D721Med (cell line): ENCODE results near the gene CAMK2B.

Experiments
- DNase-seq: peaks from one replicate; pipeline ENCODE4 v3.0.0; 2011; ENCODE audit warnings: low spot score; ENCODE audit not compliant: insufficient read length
- FAIRE-seq: peaks from 2 replicates; lab custom pipeline; 2011; peaks lifted over from hg19 to GRCh38; lab: Jason Lieb, UNC
- TF ChIP-seq, protein P1 (sequence below): IDR thresholded peaks from 2 replicates; pipeline ENCODE4 v1.5.1; 2012; ENCODE audit warnings: mild to moderate bottlenecking, control low read depth; ENCODE audit not compliant: insufficient read depth; ENCODE audit errors: missing control alignments

The CAMK2B gene

DNA sequence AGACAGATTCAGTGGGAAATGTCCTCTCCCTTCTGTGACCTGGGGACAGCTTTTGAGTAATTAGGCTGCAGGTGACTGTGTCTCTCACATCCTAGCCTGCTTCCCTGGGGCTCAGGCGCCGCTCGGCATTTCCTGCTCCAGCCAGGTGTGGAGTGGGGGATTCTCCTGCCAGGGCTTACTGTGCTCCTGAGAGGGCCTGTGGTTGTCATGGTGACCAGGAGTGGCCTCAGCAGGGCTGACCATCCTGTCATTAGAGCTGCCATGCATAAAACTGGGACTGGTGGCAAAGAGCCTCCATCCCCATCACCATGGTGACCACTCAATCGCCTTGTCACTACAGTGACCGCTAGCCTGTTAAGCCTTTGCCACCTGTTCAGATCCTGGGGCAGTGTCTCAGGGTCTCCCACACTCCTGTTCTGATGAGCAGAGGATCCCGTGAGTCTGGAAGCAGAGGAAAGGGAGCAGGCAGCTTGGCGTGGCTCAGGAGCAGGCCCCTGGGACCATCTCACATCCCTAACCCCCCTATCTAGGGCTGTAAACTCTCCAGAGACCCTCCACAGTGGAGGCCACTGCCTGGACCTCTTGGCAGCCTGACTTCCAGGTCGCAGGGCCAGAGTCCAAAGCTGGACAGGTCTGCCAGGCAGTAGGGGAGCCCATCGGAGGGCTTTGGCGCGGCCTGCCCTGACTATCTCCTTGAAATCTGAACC lies 136.0 kb downstream of the CAMK2B start, which contains the start of gene GCK:
GCK (minus strand) TSS at position 154 of the 707 bp plus-strand sequence. CDS start 486 bp downstream, outside the sequence.
- no peak for FAIRE-seq
- no peak for DNase-seq
- TF ChIP-seq, protein P1, sequence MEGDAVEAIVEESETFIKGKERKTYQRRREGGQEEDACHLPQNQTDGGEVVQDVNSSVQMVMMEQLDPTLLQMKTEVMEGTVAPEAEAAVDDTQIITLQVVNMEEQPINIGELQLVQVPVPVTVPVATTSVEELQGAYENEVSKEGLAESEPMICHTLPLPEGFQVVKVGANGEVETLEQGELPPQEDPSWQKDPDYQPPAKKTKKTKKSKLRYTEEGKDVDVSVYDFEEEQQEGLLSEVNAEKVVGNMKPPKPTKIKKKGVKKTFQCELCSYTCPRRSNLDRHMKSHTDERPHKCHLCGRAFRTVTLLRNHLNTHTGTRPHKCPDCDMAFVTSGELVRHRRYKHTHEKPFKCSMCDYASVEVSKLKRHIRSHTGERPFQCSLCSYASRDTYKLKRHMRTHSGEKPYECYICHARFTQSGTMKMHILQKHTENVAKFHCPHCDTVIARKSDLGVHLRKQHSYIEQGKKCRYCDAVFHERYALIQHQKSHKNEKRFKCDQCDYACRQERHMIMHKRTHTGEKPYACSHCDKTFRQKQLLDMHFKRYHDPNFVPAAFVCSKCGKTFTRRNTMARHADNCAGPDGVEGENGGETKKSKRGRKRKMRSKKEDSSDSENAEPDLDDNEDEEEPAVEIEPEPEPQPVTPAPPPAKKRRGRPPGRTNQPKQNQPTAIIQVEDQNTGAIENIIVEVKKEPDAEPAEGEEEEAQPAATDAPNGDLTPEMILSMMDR: no peak

DNA sequence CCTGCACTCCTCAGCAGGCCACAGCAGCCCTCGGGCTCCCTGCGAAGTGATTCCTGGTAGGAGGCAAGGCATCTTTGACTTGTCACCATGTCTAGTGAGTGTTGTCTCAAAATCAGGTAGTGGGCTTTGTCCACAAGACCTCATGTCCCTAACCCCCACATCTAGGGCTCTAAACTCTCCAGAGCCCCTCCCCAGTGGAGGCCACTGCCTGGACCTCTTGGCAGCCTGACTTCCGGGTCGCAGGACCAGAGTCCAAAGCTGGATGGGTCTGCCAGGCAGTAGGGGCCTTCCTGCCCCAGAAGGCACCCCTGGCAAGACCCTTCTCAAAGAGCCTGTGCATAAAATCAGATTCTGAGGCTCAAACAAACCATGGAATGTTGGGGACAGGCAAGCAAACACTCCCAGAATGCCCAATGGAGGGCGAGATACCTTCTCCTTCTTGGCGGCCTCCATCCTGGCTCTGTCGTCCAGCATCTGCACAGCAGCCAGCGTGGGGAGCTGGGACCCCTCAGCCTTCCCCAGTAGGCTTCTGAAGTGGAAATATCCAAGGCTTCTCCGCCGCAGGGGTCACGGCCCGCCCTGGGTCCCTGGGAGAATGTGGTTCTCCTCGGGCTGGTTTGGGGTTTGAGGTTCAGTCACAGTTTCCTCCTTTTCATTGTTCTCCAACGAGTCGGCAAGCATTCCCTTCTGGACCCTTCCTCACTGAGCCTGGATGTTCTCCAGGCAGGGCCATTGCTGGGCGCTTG lies 136.7 kb downstream of the CAMK2B start:
- no peak for DNase-seq
- FAIRE-seq: no peak
- TF ChIP-seq, protein P1: no peak

DNA sequence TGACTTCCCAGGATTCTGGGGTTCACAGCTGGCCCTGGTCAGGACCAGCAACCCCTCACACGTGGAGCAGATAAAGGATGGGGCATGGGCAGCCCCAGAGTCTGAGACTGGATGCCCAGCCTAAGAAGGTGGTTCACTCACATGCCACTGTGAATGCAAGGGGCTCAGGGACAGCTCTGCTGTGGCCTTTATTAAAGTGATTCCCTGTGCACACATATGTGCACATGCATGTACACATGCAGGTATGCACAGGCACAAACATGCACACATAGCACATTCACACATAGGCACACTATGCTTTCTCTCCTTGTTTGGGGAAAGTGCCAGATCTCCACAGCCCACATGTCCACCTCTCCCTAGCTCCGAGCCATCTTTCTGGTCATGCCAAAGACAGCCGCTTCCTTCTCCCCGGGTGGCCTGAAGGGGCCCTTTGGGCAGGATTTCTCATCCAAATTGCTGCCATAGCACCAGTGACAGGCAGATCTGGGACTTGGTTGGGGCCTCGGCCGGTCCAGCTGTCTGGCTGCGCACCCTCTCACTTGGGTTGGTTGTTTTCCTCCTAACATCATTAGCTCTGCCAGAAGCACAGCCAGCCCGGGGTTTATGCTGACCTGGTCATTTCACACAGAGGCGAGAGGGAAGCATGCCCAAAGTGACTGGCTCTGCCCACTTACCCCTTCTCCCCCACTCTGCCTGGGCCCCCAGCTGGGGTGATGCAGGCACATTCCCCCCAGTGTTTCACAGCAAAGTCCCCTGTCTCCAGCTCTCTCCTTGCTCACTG lies 137.6 kb downstream of the CAMK2B start:
- DNase-seq: no peak
- TF ChIP-seq, protein P1: no peak
- no peak for FAIRE-seq

DNA sequence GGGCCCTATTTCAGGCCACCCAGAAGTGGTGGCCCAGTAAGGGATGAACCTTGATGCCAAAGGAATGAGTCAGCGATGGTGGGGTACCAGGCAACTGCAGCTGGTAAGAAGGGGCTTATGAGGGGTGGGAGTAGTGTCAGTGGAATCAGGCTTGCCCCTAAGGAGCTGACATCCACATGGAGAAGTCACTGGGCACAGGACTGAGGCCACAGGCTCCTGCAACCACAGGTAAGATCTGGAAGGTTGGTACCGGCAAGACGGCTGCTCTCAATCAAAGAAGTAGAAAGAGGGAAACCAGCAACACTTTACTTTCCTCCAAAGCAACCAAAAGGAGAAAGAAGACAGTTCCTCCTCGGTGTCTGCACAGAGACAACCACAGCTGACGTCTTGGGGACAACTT lies 138.7 kb downstream of the CAMK2B start:
- FAIRE-seq (no peak), DNase-seq (no peak)
- TF ChIP-seq, protein P1: no peak

DNA sequence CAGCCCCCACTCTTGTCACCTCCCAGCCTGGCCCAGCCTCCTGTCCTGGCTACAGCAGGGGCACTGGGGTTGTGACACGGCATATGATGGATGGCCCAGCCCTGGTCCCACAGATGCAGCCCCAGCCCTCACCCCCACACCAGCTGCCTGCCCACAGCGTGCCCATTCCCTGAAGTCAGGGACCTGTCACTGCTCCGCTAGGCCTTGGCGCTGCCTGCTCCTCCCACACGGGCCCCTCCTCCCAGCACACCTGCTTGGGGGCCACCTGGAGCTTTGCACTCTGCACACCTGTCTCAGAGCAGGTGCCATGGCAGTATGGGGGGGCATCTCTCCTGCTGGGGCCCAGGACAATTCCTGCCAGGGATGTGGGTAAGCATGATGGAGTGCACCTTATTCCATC lies 139.7 kb downstream of the CAMK2B start:
- DNase-seq: no peak

DNA sequence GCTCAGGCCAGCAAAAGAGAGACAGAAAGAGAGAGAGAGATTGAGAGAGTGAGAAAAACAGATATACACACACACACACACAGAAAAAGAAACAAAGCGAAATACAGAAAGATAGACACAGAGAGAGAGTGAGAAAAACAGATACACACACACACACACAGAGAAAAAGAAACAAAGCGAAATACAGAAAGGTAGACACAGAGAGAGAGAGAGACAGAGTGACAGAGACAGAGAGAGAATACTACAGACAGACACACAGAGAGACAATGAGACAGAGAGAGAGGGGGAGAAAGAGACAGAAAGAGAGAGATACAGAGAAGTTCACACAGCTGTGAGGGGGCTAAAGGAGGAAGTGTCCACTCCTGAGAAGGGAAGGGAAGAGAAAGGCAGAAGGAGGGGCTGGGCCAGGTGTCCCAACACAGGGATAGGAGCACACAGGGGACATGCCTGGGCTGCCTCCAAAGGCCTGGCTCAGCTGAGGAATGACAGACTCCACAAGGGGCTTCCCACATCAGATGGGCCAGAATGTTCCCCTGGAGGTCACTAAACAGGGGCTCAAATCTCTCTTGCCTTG lies 140.4 kb downstream of the CAMK2B start:
- FAIRE-seq (no peak), DNase-seq (no peak)
- TF ChIP-seq, protein P1: no peak

More for the DNA sequence above, 139.7 kb downstream of the CAMK2B start:
- no peak for FAIRE-seq
- TF ChIP-seq, protein P1: no peak
